GM19455 (cell line): ENCODE data around the gene GJB6.
A peak's percentile ranks its signal among the peaks of the same experiment; 100 is the strongest.

Experiments
- ATAC-seq: cut with Tn5 transposase; IDR thresholded peaks from one replicate; pipeline ENCODE4 v1.9.1; 2021; ENCODE audit not compliant: unreplicated experiment

Gene GJB6

DNA sequence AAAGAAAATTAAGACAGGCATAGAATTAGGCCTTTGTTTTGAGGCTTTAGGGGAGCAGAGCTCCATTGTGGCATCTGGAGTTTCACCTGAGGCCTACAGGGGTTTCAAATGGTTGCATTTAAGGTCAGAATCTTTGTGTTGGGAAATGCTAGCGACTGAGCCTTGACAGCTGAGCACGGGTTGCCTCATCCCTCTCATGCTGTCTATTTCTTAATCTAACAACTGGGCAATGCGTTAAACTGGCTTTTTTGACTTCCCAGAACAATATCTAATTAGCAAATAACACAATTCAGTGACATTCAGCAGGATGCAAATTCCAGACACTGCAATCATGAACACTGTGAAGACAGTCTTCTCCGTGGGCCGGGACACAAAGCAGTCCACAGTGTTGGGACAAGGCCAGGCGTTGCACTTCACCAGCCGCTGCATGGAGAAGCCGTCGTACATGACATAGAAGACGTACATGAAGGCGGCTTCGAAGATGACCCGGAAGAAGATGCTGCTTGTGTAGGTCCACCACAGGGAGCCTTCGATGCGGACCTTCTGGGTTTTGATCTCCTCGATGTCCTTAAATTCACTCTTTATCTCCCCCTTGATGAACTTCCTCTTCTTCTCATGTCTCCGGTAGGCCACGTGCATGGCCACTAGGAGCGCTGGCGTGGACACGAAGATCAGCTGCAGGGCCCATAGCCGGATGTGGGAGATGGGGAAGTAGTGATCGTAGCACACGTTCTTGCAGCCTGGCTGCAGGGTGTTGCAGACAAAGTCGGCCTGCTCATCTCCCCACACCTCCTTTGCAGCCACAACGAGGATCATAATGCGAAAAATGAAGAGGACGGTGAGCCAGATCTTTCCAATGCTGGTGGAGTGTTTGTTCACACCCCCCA lies 43.2 kb downstream of the GJB6 start:
- ATAC-seq, result no peak

DNA sequence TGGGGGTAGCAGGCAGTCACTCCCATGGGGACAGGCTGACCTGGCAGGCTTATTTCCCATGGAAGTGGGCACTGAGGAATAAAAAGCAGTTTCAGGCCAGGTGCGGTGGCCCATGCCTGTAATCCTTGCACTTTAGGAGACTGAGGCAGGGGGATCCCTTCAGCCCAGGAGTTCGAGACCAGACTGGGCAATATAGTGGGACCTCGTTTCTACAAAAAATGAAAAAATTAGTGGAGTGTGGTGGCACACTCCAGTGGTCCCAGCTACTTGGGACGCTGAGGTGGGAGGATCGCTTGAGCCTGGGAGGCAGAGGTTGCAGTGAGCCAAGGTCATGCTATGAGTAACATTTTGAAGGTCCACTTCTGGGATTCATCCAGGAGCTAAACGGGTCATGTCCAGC lies 45.3 kb downstream of the GJB6 start:
- ATAC-seq, result no peak

DNA sequence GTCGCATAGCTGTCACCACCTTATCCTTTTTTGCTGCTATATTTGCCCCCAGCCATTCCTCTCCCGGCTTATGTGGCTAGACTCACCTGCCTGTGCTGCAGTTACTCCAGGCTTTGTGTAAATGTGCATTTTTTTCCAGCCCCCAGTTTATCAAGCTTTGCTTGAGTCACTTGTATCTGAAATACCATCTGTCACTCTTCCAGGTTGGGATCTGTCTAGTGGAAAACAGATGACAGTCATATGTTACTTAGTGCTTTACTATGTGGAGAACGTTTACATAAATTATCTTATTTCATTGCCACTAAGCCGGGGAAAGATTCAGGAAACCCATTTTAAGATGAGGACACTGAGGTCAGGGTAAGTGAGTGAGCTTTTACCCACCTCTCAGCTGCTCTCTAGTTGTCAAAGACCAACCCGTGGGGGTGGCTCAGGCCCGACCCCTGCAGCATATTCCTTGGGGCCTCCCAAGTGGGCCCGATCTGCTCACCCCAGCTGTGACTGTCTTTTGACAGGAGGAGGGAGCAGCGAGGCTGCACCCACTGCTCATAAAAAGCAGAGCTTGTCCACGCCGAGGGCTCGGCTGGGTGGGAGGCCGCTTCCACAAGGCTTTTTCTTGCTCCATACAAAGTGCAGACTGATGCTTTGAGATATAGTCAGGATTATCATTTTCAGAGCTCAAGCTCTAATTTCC lies 46.6 kb downstream of the GJB6 start:
- ATAC-seq, result no peak

DNA sequence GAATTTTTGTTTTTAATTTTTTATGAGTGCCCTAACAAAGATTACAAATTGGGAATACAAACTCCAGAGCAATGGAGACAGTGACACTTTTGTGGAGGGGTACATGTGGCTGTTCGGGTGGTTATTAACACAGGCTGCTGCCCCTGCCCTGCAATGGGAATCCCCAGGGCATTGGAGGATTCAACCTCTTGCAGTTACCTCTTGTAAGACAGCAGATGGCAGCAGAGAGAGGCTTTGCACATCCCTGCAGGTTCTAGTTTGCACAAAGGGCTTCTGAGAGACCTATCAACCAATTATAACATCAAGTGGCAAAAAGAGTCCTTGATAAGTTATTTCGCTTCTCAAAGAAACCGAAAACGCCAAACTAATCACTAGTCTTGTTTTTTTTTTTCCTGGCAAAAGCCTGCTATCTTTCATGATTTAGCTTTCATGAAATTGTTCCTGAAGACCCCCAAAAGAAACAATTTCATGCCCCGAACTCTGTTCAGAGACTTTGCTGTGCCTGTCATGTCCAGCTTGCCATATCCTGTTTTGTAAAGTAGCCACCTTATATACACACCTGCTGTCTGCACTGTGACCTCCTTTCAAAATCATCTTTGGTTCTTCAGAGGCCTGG lies 49.8 kb downstream of the GJB6 start:
- ATAC-seq, result peak; percentile 80

DNA sequence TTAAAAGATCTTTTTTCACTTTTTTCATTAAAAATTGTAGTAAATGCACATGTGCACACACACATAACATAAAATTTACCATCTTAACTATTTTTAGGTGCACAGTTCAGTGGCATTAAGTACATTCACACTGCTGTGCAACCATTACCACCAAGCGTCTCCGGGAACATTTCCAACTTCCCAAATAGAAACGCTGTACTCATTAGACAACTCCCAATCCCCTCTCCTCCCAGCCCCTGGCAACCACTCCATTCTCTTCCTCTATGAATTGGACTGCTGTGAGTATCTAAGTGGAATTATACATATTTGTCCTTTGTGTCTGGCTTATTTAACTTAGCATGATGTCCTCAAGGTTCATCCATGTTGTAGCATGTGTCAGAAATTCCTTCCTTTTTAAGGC lies 50.9 kb downstream of the GJB6 start:
- ATAC-seq, result no peak

DNA sequence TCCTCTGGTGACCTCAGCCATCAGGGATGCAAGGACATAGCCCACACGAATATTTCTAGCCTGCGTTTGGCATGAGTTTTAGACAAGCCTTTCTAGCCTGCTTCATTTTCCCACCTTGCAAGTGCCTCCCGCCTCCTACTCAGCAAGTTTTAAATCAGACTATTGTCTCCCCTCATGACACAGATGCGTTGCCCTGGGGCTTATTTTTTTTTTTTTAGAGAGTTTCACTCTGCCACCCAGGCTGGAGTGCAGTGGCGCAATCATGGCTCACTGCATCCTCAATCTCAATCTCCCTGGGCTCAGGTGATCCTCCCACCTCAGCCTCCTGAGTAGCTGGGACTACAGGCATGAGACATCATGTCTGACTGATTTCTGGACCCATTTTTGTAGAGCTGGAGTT lies 54.0 kb downstream of the GJB6 start:
- no peak for ATAC-seq

DNA sequence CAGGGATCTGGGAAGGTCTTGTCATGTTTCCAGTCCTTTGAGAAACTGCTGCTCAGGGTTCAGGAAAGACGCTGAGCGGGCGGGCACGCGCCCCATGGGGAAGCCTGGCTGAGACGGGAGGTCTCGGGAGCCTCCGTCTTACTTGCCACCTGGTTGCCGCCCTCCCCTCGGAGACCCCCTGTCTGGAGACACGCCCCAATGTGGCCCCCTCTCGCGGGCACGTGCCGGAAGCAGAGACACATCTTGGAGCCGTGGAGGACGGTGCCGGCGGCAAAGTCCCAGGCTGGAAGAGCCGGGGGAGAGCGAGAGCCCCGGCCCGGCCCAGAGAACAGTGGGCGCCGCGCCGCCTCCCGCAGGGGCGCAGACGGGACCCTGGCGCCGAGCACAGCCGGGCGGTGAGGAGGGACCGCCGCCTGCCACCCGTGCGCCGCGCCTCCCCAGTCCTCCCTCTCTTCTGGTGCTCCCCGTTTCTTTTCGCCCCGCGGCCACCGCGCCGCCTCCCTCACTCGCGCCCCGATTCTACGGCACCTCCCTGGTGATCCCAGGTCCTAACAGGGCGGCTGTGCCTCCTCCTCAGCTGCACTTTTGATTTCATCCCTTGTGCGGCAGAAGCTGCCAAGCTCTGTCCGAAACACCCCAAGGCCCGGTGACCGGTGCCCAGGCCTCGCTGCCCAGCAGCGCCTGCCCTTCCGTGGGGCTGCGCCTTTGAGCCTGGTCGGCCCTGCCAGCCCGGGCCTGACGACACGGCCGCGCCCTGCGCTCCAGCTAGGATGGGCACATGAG lies 54.9 kb downstream of the GJB6 start:
- ATAC-seq, result no peak

DNA sequence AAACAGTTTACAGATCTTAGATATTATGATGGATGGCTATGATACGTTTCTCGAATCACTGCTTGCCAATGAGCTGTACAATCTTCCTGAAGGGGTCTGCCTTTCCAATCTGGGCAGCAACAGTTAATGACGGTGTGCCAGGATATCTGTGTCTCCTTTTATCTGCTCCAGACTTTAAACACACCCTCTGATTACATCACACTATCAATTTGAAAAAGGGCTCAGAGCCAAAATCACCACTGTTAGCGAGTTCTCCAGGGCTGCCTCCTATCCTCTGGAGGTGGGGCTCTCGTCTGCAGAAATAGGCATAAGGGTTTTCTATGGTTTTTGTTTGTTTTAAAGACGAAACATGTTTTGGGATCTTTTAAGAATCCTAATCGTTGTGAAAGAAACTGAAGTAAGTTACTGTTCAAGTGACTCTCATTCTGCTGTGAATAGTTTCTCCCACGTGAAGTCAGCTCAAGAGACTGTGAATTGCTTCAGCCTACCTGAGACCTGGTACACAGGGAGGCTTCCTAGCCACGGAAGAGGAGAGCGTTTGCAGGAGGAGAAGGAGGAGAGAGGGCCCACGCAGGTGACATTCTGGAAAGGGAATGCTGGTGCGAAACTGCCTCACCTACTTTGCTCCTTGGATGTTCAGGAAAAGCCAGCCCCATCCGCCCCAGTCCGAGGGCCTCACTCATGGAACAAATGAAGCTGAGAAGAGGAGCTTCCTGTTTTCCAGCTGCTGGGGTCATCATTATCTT lies 56.0 kb downstream of the GJB6 start:
- ATAC-seq, result no peak

DNA sequence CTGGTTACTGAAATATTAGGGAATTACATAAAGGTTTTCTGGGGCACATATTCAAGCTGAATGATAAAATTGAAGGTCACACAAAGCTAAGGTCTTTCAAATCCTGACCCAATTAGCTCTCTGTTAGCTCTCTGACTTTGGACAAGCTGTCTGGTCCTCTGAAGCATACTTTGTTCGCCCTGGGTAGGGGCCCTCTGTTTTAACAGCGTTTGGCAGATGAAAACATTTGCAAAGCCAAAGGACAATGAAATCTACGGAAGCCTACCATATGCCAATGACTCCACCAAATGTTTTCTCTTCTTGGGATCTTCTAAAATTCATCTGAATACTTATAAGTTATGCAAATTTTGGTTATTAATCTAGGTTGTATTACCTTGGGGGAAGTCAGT lies 56.7 kb downstream of the GJB6 start:
- no peak for ATAC-seq

DNA sequence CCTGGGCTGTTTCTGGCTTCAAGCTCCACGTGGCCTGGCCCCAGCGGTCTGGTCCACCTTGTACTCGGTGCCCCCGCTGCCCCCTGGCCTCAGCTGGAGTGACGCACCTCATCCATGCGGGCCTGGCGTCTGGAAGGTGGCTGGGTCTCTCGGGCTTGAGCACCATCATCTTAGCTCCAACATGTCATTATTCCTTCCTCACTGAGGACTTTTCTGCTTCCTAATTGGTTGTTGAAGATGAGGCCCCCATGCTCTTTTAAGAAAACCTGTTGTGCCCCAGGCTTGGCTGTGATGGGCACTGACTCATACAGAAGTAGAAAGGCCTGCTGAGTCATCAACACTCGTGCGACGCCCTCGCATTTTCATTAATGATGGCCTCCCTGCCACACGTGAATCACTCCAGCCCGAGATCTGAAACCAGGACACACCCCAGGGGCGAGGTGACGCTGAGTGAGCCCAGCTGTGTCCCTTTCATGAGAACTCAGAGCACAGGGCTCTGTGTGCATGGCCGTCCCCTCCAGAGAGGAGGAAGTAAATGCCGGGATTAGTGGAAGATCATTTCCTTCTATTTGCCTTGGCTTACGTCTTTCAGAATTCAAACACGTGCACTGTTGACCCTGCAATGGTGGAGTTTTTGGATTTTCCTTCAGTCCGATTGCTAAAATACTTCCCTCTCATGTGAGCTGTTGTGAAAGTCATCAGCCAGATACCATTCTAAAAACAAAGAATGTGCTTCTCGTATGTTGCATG lies 57.3 kb downstream of the GJB6 start:
- peak; percentile 88 for ATAC-seq

DNA sequence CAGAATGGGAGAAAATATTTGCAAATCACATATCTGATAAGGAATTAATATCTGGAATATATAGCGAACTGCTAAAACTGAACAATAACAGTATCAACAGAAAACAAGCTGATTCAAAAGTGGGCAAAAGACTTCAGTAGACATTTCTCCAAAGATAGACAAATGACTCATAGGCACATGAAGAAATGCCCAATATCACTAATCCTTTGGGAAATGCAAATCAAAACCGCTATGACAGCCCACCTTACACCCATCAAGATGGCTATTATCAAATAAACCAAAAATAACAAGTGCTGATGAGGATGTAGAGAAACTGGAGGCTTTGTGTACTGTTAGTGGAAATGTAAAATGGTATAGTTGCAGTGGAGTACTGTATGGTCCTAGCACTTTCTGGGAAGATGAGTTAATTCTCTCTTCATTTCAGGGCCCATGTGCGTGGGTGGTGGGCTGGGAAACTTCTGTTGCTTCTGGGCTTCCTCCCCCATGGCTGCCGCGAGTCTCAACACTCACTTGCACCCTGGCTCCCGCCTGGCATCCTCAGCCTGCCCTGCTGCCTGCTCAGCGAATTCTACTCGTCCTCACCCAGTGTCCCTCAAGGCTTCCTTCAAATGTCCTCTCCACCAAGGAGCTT lies 58.9 kb downstream of the GJB6 start:
- ATAC-seq, result no peak
